ENCODE results near the gene BSDC1.

DNA sequence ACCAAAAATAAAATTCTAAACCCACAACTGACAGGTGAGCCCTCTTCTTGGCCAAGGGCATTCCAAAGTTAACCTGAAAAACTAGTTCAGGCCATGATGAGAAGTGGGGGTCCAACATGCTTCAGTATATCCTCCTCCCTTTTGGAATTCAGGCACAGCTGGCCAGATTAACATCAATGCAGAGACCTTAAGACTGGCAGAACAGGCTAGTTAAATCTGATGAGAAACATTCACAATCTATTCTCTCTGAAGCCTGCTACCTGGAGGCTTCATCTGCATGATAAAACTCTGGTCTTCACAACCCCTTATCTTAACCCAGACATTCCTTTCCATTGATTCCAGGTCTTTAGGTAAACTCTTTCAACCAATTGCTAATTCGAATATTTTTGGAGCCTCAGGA, 43.9 kb upstream of the BSDC1 start:
- TF ChIP-seq, protein P1, sequence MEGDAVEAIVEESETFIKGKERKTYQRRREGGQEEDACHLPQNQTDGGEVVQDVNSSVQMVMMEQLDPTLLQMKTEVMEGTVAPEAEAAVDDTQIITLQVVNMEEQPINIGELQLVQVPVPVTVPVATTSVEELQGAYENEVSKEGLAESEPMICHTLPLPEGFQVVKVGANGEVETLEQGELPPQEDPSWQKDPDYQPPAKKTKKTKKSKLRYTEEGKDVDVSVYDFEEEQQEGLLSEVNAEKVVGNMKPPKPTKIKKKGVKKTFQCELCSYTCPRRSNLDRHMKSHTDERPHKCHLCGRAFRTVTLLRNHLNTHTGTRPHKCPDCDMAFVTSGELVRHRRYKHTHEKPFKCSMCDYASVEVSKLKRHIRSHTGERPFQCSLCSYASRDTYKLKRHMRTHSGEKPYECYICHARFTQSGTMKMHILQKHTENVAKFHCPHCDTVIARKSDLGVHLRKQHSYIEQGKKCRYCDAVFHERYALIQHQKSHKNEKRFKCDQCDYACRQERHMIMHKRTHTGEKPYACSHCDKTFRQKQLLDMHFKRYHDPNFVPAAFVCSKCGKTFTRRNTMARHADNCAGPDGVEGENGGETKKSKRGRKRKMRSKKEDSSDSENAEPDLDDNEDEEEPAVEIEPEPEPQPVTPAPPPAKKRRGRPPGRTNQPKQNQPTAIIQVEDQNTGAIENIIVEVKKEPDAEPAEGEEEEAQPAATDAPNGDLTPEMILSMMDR (IDR thresholded peaks at IDR 0.05 in 8 of 11, conservative IDR thresholded peaks at IDR 0.05 in 3 of 11): no peak
- no peak for TF ChIP-seq POLR2A (IDR thresholded peaks at IDR 0.05)
